HG03097 (cell line): ENCODE measurements around the gene SLC4A11.
"Not testable (repeated sequence)": the region's sequence is repeated elsewhere in the genome, so short reads cannot be mapped to it uniquely, and the experiment has no call there.

ENCODE experiments used
- ATAC-seq: cut with Tn5 transposase; IDR thresholded peaks from one replicate; pipeline ENCODE4 v1.9.1; 2021; ENCODE audit not compliant: unreplicated experiment, low FRiP score

SLC4A11 gene

GRCh38 chr20:3204124-3204794 is 34.7 kb downstream of the SLC4A11 start, which contains the start of gene DDRGK1:
DDRGK1 (minus strand) TSS chr20:3204682; CDS start chr20:3204627, 55 bp downstream.
- ATAC-seq = peak; percentile 81

GRCh38 chr20:3203315-3204123 is 35.5 kb downstream of the SLC4A11 start:
- no peak for ATAC-seq

- ATAC-seq = no peak
Observed at GRCh38 chr20:3202965-3203314, 36.0 kb downstream of the SLC4A11 start.

- no peak for ATAC-seq
Observed at GRCh38 chr20:3199976-3200755, 38.8 kb downstream of the SLC4A11 start.

- ATAC-seq = no peak
Observed at GRCh38 chr20:3199206-3199605, 39.8 kb downstream of the SLC4A11 start.

GRCh38 chr20:3195590-3196237 is 43.3 kb downstream of the SLC4A11 start:
- no peak for ATAC-seq

- no peak for ATAC-seq
Observed at GRCh38 chr20:3194617-3195280, 44.2 kb downstream of the SLC4A11 start.

GRCh38 chr20:3193806-3194616 is 45.0 kb downstream of the SLC4A11 start:
- ATAC-seq = no peak

GRCh38 chr20:3192226-3193015 is 46.6 kb downstream of the SLC4A11 start:
- no peak for ATAC-seq

- ATAC-seq = no peak
Observed at GRCh38 chr20:3190681-3191111, 48.3 kb downstream of the SLC4A11 start.

GRCh38 chr20:3189561-3190131 is 49.3 kb downstream of the SLC4A11 start:
- ATAC-seq = no peak

GRCh38 chr20:3188823-3189413 is 50.1 kb downstream of the SLC4A11 start:
- ATAC-seq = no peak

- not testable (repeated sequence) for ATAC-seq
Observed at GRCh38 chr20:3187861-3188260, 51.1 kb downstream of the SLC4A11 start.

- no peak for ATAC-seq
Observed at GRCh38 chr20:3183896-3184612, 54.9 kb downstream of the SLC4A11 start.

GRCh38 chr20:3182429-3182828 is 56.6 kb downstream of the SLC4A11 start:
- ATAC-seq = not testable (repeated sequence)

- ATAC-seq = no peak
Observed at GRCh38 chr20:3181270-3181669, 57.7 kb downstream of the SLC4A11 start.

- no peak for ATAC-seq
Observed at GRCh38 chr20:3180319-3180718, 58.7 kb downstream of the SLC4A11 start.
